ENCODE results near the gene EPG5. TPM values are rescaled to one million over a fixed set of nuclear protein-coding genes. Genes with fewer than 3 reads are reported as not detected.

The EPG5 gene
- total and polyA plus RNA-seq, 2 of the 4 experiments (the other 2 are of a cell fraction), result 37.3 to 114 TPM

- Histone ChIP-seq H3K27me3 (ENCODE audit: control insufficient read depth, insufficient read depth, low read length) (no peaks in the 10 kb centered on the region), H3K79me1 (ENCODE audit: low read depth in 1 of 2, low read length in 2 of 2) (no peaks in the 10 kb centered on the region), H3K27ac (ENCODE audit: insufficient read depth, low read length) (no peak overlapping the region), H4K5ac (ENCODE audit: low read depth, low read length) (no peak overlapping the region), H3K4me1 (ENCODE audit: control insufficient read depth, insufficient read depth, low read length) (0 out of 2 replicates have a peak, but pooled peaks cover 2% of the 10 kb centered on the region), H2BK15ac (ENCODE audit: low read depth, low read length) (no peak overlapping the region), H3K4me3 (ENCODE audit: insufficient read depth, low read depth, low read length) (no peak overlapping the region), H2AK5ac (ENCODE audit: low read depth, low read length) (no peak overlapping the region), H3K4me2 (ENCODE audit: low read depth, low read length) (no peak overlapping the region), H4K20me1 (ENCODE audit: insufficient read depth, low read length) (no peaks in the 10 kb centered on the region), H2AK9ac (replicated peaks; ENCODE audit: low read depth, low read length, poor library complexity) (no peak overlapping the region), H3K9me3 (ENCODE audit: control insufficient read depth, insufficient read depth, low read length) (no peaks in the 10 kb centered on the region), H3K4ac (ENCODE audit: low read depth, low read length) (no peak overlapping the region), H2BK120ac (ENCODE audit: low read depth, low read length) (no peak overlapping the region), H3K23ac (ENCODE audit: low read depth, low read length) (no peak overlapping the region), H3K56ac (ENCODE audit: extremely low read depth, insufficient read depth, low read length) (no peak overlapping the region), H2AFZ (replicated peaks; ENCODE audit: low read length, poor library complexity) (no peak overlapping the region), H4K91ac (ENCODE audit: insufficient read depth, low read depth, low read length) (no peak overlapping the region), H2BK20ac (ENCODE audit: low read depth, low read length) (no peak overlapping the region), H3K18ac (ENCODE audit: low read depth, low read length) (no peak overlapping the region), H3K14ac (replicated peaks; ENCODE audit: low read depth, low read length) (no peak overlapping the region), H3K36me3 (ENCODE audit: control insufficient read depth, insufficient read depth, low read length) (peaks cover 3% of the 10 kb centered on the region), H4K8ac (ENCODE audit: low read depth in 2 of 2, low read length in 2 of 2) (no peak overlapping the region), H2BK5ac (ENCODE audit: low read depth, low read length, poor library complexity, severe bottlenecking) (no peak overlapping the region), H3K9ac (ENCODE audit: low read depth, low read length) (no peak overlapping the region), H3K9me1 (ENCODE audit: insufficient read depth, low read length) (0 out of 2 replicates have a peak, but pooled peaks cover 3% of the 10 kb centered on the region)
- dilution Hi-C loops (cut with HindIII; ENCODE audit: low sequenced_read_pairs, unreplicated experiment) (no loop called here), intact Hi-C loops (cut with micrococcal nuclease) (no loop called here), in situ Hi-C loops (cut with MboI; ENCODE audit: low sequenced_read_pairs) (no loop called here)
- no CpG with 5 or more reads among the region's 2 CpGs for WGBS, 2 experiments (ENCODE audit: extremely low coverage in 2 of 2, insufficient read length in 1 of 2)
- CTCF ChIA-PET, result no interaction called here
- no peak for TF ChIP-seq RAD21 (IDR thresholded peaks at IDR 0.05; ENCODE audit: low read length)
- no peak for TF ChIP-seq POLR2A (IDR thresholded peaks at IDR 0.05; ENCODE audit: low read depth, low read length)
- no peak for TF ChIP-seq RCOR1 (IDR thresholded peaks at IDR 0.05; ENCODE audit: insufficient replicate concordance, low read length)
- TF ChIP-seq FOS (IDR thresholded peaks at IDR 0.05; ENCODE audit: low read depth, low read length), result no peak
- no peak for TF ChIP-seq MAZ (IDR thresholded peaks at IDR 0.05; ENCODE audit: borderline replicate concordance, low read depth, low read length)
- TF ChIP-seq CEBPB (IDR thresholded peaks at IDR 0.05; ENCODE audit: low read depth, low read length), result no peak
- no peak for TF ChIP-seq MAFK (IDR thresholded peaks at IDR 0.05; ENCODE audit: low read depth, low read length)
- no peak for TF ChIP-seq NFE2L2 (IDR thresholded peaks at IDR 0.05; ENCODE audit: low read depth, low read length)
- no peak for TF ChIP-seq USF2 (IDR thresholded peaks at IDR 0.05; ENCODE audit: low read depth, low read length)
- TF ChIP-seq RFX5 (IDR thresholded peaks at IDR 0.05; ENCODE audit: low read depth, low read length), result no peak
- TF ChIP-seq SMC3 (IDR thresholded peaks at IDR 0.05; ENCODE audit: low read depth, low read length), result no peak
- no peak for TF ChIP-seq BHLHE40 (IDR thresholded peaks at IDR 0.05; ENCODE audit: low read depth, low read length)
- BruUV-seq (replicated peaks), result no TSS peak
- POLR2A ChIA-PET (ENCODE audit: unreplicated experiment), result no interaction called here
- ATAC-seq (ENCODE audit: low read depth) (0 out of 2 replicates have a peak, but pooled peaks have one; percentile 12), DNase-seq (no peak)
These were observed 13.1 kb upstream of the EPG5 start for GRCh38 chr18:45980229-45980628.

All from IMR-90 (cell line).